BLaER1 treated with 17β-estradiol and CSF1 and Interleukin-3, amounts not matched to agents 10 nM and 100 nM (cell line): ENCODE results near the gene TSC22D2.

Experiments used
- H3K27ac ChIP-seq, 11 experiments: shearing (Covaris generic); formaldehyde crosslinking; 2 replicates each; pipeline ENCODE4 v1.8.1; 2022
- H3K27me3 ChIP-seq, 11 experiments: shearing (Covaris generic); formaldehyde crosslinking; 2 replicates each; pipeline ENCODE4 v1.8.1; 2022
- H3K36me3 ChIP-seq, 11 experiments: shearing (Covaris generic); formaldehyde crosslinking; 2 replicates each; pipeline ENCODE4 v1.8.1; 2022
- H3K4me1 ChIP-seq, 10 experiments: shearing (Covaris generic); formaldehyde crosslinking; 2 replicates each; pipeline ENCODE4 v1.8.1; 2022
- H3K4me2 ChIP-seq, 11 experiments: shearing (Covaris generic); formaldehyde crosslinking; 2 replicates each; pipeline ENCODE4 v1.8.1; 2022
- H3K4me3 ChIP-seq, 10 experiments: shearing (Covaris generic); formaldehyde crosslinking; 2 replicates each; pipeline ENCODE4 v1.8.1; 2022
- H3K9ac ChIP-seq, 11 experiments: shearing (Covaris generic); formaldehyde crosslinking; 2 replicates each; pipeline ENCODE4 v1.8.1; 2022
- H3K9me3 ChIP-seq, 11 experiments: shearing (Covaris generic); formaldehyde crosslinking; replicated peaks in 1 of 11; 2 replicates each; pipeline ENCODE4 v1.8.1; 2022
- H4K20me1 ChIP-seq, 11 experiments: shearing (Covaris generic); formaldehyde crosslinking; 2 replicates each; pipeline ENCODE4 v1.8.1; 2022
- Cebpa-rat ChIP-seq, 11 experiments: shearing (Covaris generic); IDR thresholded peaks; 2 replicates each; pipeline ENCODE4 v1.8.1; 2022

TSC22D2 gene

GRCh38 chr3:150409512-150410310 lies 1.6 kb downstream of the TSC22D2 start:
- H3K4me3 ChIP-seq = peak overlapping the region; percentile 80 to 97 (median 89)
- H3K9ac ChIP-seq = peak overlapping the region; percentile 92 to 99 (median 97)
- no peak for TF ChIP-seq Cebpa-rat (IDR thresholded peaks at IDR 0.05)
- H3K4me1 ChIP-seq = peaks cover 13 to 36% (median 27%) of the 10 kb centered on the region in 10 experiments; a peak in 19 of 20 replicates
- H3K27ac ChIP-seq = peak overlapping the region; percentile 93 to 98 (median 96)
- H4K20me1 ChIP-seq = peaks cover 57 to 63% (median 58%) of the 10 kb centered on the region in 11 experiments
- H3K27me3 ChIP-seq = no peaks in the 10 kb centered on the region
- H3K9me3 ChIP-seq = no peaks in the 10 kb centered on the region
- peak overlapping the region; percentile 85 to 99 (median 94) for H3K4me2 ChIP-seq
- peaks cover 0 to 19% (median 4%) of the 10 kb centered on the region in 11 experiments; a peak in 10 of 22 replicates for H3K36me3 ChIP-seq

DNA sequence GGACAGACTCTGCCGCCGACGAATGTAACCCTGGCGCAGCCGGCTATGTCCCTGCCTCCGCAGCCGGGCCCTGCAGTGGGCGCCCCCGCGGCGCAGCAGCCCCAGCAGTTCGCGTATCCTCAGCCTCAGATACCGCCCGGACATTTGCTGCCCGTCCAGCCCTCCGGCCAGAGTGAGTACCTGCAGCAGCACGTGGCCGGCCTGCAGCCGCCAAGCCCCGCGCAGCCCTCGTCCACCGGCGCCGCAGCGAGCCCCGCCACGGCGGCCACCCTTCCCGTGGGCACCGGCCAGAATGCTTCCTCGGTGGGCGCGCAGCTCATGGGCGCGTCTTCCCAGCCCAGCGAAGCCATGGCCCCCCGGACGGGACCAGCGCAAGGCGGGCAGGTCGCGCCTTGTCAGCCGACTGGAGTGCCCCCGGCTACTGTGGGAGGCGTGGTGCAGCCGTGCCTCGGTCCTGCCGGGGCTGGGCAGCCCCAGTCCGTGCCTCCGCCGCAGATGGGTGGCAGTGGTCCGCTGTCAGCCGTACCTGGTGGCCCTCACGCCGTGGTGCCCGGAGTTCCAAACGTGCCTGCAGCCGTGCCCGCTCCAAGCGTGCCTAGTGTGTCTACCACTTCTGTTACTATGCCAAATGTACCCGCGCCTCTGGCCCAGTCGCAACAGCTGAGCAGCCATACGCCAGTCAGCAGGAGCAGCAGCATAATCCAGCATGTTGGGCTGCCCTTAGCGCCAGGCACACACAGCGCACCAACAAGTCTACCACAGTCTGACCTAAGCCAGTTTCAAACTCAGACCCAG lies 2.4 kb downstream of the TSC22D2 start:
- H3K9me3 ChIP-seq = no peaks in the 10 kb centered on the region
- peak overlapping the region; percentile 93 to 98 (median 96); a peak in 21 of 22 replicates for H3K27ac ChIP-seq

GRCh38 chr3:150411106-150411460 lies 3.0 kb downstream of the TSC22D2 start:
- Histone ChIP-seq H3K4me3 (peak overlapping the region; percentile 80 to 97 (median 89)), H3K27ac (peak overlapping the region; percentile 93 to 98 (median 96); a peak in 21 of 22 replicates), H3K27me3 (no peaks in the 10 kb centered on the region), H3K9me3 (no peaks in the 10 kb centered on the region), H3K4me1 (peaks cover 13 to 43% (median 33%) of the 10 kb centered on the region in 10 experiments; a peak in 19 of 20 replicates), H4K20me1 (peaks cover 59 to 76% (median 71%) of the 10 kb centered on the region in 11 experiments), H3K36me3 (peaks cover 0 to 32% (median 18%) of the 10 kb centered on the region in 11 experiments; a peak in 19 of 22 replicates), H3K9ac (peak overlapping the region; percentile 92 to 99 (median 97)), H3K4me2 (peak overlapping the region; percentile 85 to 99 (median 94))
- no peak for TF ChIP-seq Cebpa-rat (IDR thresholded peaks at IDR 0.05)

More for the DNA sequence above, 2.4 kb downstream of the TSC22D2 start:
- peak overlapping the region; percentile 85 to 99 (median 94) for H3K4me2 ChIP-seq
- peak overlapping the region; percentile 92 to 99 (median 97) for H3K9ac ChIP-seq
- peak overlapping the region; percentile 80 to 97 (median 89) for H3K4me3 ChIP-seq
- H3K4me1 ChIP-seq = peaks cover 13 to 42% (median 33%) of the 10 kb centered on the region in 10 experiments; a peak in 19 of 20 replicates
- peaks cover 0 to 27% (median 12%) of the 10 kb centered on the region in 11 experiments; a peak in 19 of 22 replicates for H3K36me3 ChIP-seq
- no peaks in the 10 kb centered on the region for H3K27me3 ChIP-seq
- no peak for TF ChIP-seq Cebpa-rat (IDR thresholded peaks at IDR 0.05)
- H4K20me1 ChIP-seq = peaks cover 59 to 71% (median 66%) of the 10 kb centered on the region in 11 experiments

- H3K4me1 ChIP-seq = peaks cover 13 to 48% (median 32%) of the 10 kb centered on the region in 10 experiments; a peak in 19 of 20 replicates
- peaks cover 59 to 81% (median 76%) of the 10 kb centered on the region in 11 experiments for H4K20me1 ChIP-seq
- no peak for TF ChIP-seq Cebpa-rat (IDR thresholded peaks at IDR 0.05)
- peak overlapping the region; percentile 28 to 98 (median 96); a peak in 21 of 22 replicates for H3K27ac ChIP-seq
- H3K27me3 ChIP-seq = no peaks in the 10 kb centered on the region
- H3K4me3 ChIP-seq = peak overlapping the region; percentile 80 to 97 (median 89)
- H3K9me3 ChIP-seq = no peaks in the 10 kb centered on the region
- peak overlapping the region; percentile 92 to 99 (median 97) for H3K9ac ChIP-seq
- H3K36me3 ChIP-seq = peaks cover 3 to 37% (median 21%) of the 10 kb centered on the region in 11 experiments; a peak in 19 of 22 replicates
- peak overlapping the region; percentile 85 to 99 (median 94) for H3K4me2 ChIP-seq
These were observed 3.4 kb downstream of the TSC22D2 start for GRCh38 chr3:150411546-150411945.

DNA sequence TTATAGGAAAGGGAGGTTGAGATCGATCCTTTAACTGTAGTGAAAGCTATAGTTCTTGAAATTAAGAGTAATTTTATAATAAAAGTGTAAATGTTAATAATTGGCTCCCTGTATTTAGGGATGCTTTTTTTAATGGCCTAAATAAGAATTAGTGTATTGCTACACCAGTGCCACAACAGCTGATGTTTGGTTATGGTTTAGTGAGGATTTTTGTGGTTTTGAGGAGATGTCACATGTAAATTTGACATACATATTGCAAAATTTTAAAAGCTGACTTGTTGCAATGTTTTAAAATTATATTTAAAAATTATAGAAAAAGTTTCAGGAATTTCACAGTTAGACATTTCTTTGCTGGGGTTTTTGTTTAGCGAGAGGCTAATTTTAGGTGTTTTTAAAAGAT lies 3.9 kb downstream of the TSC22D2 start:
- Histone ChIP-seq H3K9me3 (no peaks in the 10 kb centered on the region), H3K36me3 (peaks cover 3 to 41% (median 25%) of the 10 kb centered on the region in 11 experiments; a peak in 19 of 22 replicates), H3K4me1 (peaks cover 12 to 45% (median 28%) of the 10 kb centered on the region in 10 experiments; a peak in 19 of 20 replicates), H3K27me3 (no peaks in the 10 kb centered on the region), H3K27ac (peak overlapping the region; percentile 28 to 98 (median 96); a peak in 21 of 22 replicates), H3K4me2 (peak overlapping the region; percentile 85 to 99 (median 94)), H3K9ac (peak overlapping the region; percentile 92 to 99 (median 97)), H4K20me1 (peaks cover 59 to 85% (median 80%) of the 10 kb centered on the region in 11 experiments), H3K4me3 (peak overlapping the region; percentile 80 to 97 (median 89))
- 0 out of 22 replicates have a peak, but pooled peaks of 1 of the 11 experiments have one; percentile 25 for TF ChIP-seq Cebpa-rat (IDR thresholded peaks at IDR 0.05)

DNA sequence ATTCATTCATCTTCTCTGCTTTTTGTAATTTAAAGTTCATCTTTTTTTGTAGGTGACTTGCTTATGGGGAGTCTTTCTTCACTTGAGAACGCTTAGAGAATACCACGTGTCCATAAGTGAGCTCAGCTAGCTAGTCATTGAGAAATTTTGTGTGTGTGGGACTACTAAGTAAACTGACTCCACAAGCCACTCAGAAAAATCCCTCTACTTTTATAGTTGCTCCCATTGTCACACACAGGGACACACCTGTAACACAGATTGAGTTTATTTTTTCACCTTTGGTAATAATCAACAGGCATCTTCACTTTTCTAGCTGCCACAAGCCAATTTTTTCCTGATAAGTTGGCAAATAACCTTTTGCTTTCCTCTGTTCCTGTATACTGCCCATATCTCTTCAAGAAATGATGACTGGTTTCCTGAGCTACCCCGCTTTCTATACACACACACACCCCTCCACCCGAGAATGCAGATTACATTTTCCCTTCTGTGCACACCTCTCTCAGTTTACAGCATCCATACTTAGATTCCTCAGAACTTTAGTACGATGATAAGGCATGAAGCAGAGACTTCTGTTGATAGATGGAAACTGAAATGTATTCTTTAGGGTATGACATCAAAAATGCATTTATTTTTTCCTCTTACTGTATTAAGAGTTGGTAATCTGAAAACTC lies 4.6 kb downstream of the TSC22D2 start:
- Histone ChIP-seq H3K36me3 (peaks cover 3 to 48% (median 27%) of the 10 kb centered on the region in 11 experiments; a peak in 19 of 22 replicates), H3K27ac (peak overlapping the region; percentile 28 to 98 (median 96); a peak in 20 of 22 replicates), H3K27me3 (no peaks in the 10 kb centered on the region), H3K4me3 (peak overlapping the region; percentile 80 to 97 (median 89)), H3K9ac (peak overlapping the region; percentile 92 to 99 (median 97)), H3K4me1 (peaks cover 8 to 39% (median 23%) of the 10 kb centered on the region in 10 experiments; a peak in 19 of 20 replicates), H3K4me2 (peak overlapping the region; percentile 85 to 99 (median 94)), H4K20me1 (peaks cover 59 to 92% (median 87%) of the 10 kb centered on the region in 11 experiments), H3K9me3 (no peaks in the 10 kb centered on the region)
- TF ChIP-seq Cebpa-rat (IDR thresholded peaks at IDR 0.05) = no peak

DNA sequence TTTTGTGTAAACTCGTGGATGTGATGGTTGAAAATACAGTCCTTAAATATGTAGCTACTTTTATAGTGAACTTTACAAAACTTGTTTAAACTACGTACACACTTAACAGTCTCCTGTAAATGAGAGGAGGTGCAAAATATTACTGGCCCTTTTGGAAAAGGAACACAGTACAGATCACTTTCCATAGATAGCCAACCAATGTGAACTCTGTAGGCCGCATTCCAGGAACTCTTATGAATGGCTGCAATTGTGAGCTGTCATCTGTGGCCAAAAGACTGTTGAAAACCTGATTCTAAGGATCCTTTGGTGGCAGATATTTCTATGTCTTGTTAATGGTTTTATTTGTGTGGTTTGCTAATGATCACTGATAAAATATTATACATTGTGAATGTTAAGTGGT lies 6.2 kb downstream of the TSC22D2 start:
- Histone ChIP-seq H3K9me3 (no peaks in the 10 kb centered on the region), H3K27ac (no peak overlapping the region; a peak in 1 of 22 replicates), H3K27me3 (no peaks in the 10 kb centered on the region), H3K4me3 (peak overlapping the region; percentile 39 to 97 (median 89); a peak in 12 of 20 replicates), H3K4me1 (peaks cover 8 to 39% (median 23%) of the 10 kb centered on the region in 10 experiments; a peak in 19 of 20 replicates), H3K4me2 (peak overlapping the region; percentile 77 to 99 (median 94)), H3K9ac (peak overlapping the region in 2 of 11 experiments; percentile 19 to 38; a peak in 2 of 22 replicates), H4K20me1 (peaks cover 55 to 100% (median 98%) of the 10 kb centered on the region in 11 experiments), H3K36me3 (peaks cover 3 to 62% (median 36%) of the 10 kb centered on the region in 11 experiments; a peak in 19 of 22 replicates)
- no peak for TF ChIP-seq Cebpa-rat (IDR thresholded peaks at IDR 0.05)
